ENCODE data around the gene WDR41. TPM values are rescaled to one million over a fixed set of nuclear protein-coding genes. Genes with fewer than 3 reads are reported as not detected.

WDR41 gene
- polyA plus RNA-seq, 2 of the 4 experiments (the other 2 are of a cell fraction) = 62.1 to 88.5 TPM

DNA sequence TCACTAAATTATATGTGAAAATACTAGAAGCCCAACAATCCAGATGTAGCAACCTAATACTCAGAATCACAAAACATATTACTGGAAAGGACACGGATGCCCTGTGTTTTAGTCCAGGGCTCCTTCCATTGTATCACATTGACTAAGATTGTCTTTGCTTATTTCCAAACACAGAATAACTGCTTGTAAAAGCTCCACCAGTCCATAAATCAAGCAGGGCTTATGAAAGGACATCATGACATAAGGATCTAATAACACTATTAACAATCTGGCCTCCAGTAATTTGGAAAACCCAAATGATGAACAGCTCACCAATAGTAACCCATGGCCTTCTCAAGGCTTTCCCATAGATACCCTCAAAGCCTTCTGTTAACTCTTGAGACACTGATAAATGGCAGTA, 39.8 kb downstream of the WDR41 start:
- Histone ChIP-seq H3K4me1 (no peaks in the 10 kb centered on the region), H3K9me3 (no peaks in the 10 kb centered on the region), H3K4me3 (no peak overlapping the region), H3K27ac (no peak overlapping the region), H3K4me2 (no peak overlapping the region)
- FAIRE-seq (no peak), ATAC-seq (no peak), DNase-seq (ENCODE audit: low read depth in 1 of 2, low spot score in 1 of 2) (no peak)
- POLR2A ChIA-PET = no interaction called here
- WGBS (ENCODE audit: missing lambda C conversion rate) = 94% methylated on average over 1 of the region's 1 CpG
- TF ChIP-seq CEBPB (IDR thresholded peaks at IDR 0.05) (no peak), RAD21 (conservative IDR thresholded peaks at IDR 0.05 in 1 of 2, IDR thresholded peaks at IDR 0.05 in 1 of 2) (no peak), CHD2 (IDR thresholded peaks at IDR 0.05; ENCODE audit: low read length, partially characterized antibody) (no peak), HOXA7 (CRISPR knock-in tag; IDR thresholded peaks at IDR 0.05) (no peak)
- TF ChIP-seq, protein P1, sequence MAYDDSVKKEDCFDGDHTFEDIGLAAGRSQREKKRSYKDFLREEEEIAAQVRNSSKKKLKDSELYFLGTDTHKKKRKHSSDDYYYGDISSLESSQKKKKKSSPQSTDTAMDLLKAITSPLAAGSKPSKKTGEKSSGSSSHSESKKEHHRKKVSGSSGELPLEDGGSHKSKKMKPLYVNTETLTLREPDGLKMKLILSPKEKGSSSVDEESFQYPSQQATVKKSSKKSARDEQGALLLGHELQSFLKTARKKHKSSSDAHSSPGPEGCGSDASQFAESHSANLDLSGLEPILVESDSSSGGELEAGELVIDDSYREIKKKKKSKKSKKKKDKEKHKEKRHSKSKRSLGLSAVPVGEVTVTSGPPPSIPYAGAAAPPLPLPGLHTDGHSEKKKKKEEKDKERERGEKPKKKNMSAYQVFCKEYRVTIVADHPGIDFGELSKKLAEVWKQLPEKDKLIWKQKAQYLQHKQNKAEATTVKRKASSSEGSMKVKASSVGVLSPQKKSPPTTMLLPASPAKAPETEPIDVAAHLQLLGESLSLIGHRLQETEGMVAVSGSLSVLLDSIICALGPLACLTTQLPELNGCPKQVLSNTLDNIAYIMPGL (CRISPR knock-in tag; IDR thresholded peaks at IDR 0.05; ENCODE audit: borderline replicate concordance) = no peak
- TF ChIP-seq, protein P2, sequence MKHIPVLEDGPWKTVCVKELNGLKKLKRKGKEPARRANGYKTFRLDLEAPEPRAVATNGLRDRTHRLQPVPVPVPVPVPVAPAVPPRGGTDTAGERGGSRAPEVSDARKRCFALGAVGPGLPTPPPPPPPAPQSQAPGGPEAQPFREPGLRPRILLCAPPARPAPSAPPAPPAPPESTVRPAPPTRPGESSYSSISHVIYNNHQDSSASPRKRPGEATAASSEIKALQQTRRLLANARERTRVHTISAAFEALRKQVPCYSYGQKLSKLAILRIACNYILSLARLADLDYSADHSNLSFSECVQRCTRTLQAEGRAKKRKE (CRISPR knock-in tag; IDR thresholded peaks at IDR 0.05; ENCODE audit: low read depth) = no peak
- CTCF ChIA-PET = interaction anchor here (1.0 kb wide), 1 partner anchor 40 kb away, joined by 5 read pairs; the partner anchor contains the start of gene WDR41

DNA sequence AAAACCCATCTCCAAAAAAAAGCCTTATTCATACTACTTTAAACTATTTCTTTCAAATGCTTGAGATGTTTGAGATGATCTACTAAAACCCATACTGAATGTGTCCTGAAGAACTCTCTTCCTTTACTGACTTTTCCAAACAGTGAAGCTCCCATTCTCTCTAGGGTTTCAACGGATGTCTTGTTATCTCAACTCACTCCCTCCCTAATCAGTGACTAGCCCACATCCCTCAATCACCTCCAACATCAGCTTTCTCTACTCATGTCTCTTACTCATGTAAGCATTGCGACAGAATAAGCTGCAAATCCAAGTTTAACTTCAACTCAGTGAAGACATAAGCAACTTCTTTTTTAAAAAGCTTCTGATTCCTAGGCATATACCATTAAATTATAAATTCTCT, 42.1 kb downstream of the WDR41 start:
- ChIA-PET POLR2A (no interaction called here), CTCF (interaction anchor here (1.4 to 1.8 kb wide), 2 partner anchors 13 to 43 kb away, joined by 3 to 5 read pairs; no protein-coding TSS in a partner anchor)
- no peak overlapping the region for H3K27ac ChIP-seq
- H3K4me3 ChIP-seq = no peak overlapping the region
- WGBS (ENCODE audit: missing lambda C conversion rate) = 80% methylated on average over 1 of the region's 2 CpGs
- no peak overlapping the region for H3K4me2 ChIP-seq
- no peaks in the 10 kb centered on the region for H3K4me1 ChIP-seq
- H3K9me3 ChIP-seq = no peaks in the 10 kb centered on the region
- no peak for DNase-seq (ENCODE audit: low read depth in 1 of 2, low spot score in 1 of 2)
- TF ChIP-seq TP53 (CRISPR knock-in tag; IDR thresholded peaks at IDR 0.05) = no peak
- TF ChIP-seq RNF2 (IDR thresholded peaks at IDR 0.05; ENCODE audit: borderline replicate concordance, low read depth) = no peak
- no peak for TF ChIP-seq FOXS1 (CRISPR knock-in tag; IDR thresholded peaks at IDR 0.05)
- no peak for TF ChIP-seq SMC3 (IDR thresholded peaks at IDR 0.05)
- TF ChIP-seq CHD2 (IDR thresholded peaks at IDR 0.05; ENCODE audit: low read length, partially characterized antibody) = no peak
- no peak for TF ChIP-seq GATA3 (IDR thresholded peaks at IDR 0.05; ENCODE audit: borderline replicate concordance)
- no peak for TF ChIP-seq CBX2 (IDR thresholded peaks at IDR 0.05; ENCODE audit: borderline replicate concordance, low read depth)
- no peak for TF ChIP-seq ZFP36 (IDR thresholded peaks at IDR 0.05; ENCODE audit: borderline replicate concordance, partially characterized antibody)
- no peak for TF ChIP-seq JUNB (IDR thresholded peaks at IDR 0.05)
- TF ChIP-seq ESRRA (IDR thresholded peaks at IDR 0.05; ENCODE audit: borderline replicate concordance, low read length) = no peak
- TF ChIP-seq RAD21 (conservative IDR thresholded peaks at IDR 0.05 in 1 of 2, IDR thresholded peaks at IDR 0.05 in 1 of 2) = no peak
- no peak for TF ChIP-seq EP300 (IDR thresholded peaks at IDR 0.05)
- no peak for TF ChIP-seq MYC (IDR thresholded peaks at IDR 0.05; ENCODE audit: borderline replicate concordance, low read length)
- TF ChIP-seq EHF (CRISPR knock-in tag; IDR thresholded peaks at IDR 0.05) = no peak
- no peak for TF ChIP-seq HOXA7 (CRISPR knock-in tag; IDR thresholded peaks at IDR 0.05)
- TF ChIP-seq, protein P2 (CRISPR knock-in tag; IDR thresholded peaks at IDR 0.05; ENCODE audit: low read depth) = no peak
- no peak for TF ChIP-seq KDM5A (IDR thresholded peaks at IDR 0.05)
- no peak for TF ChIP-seq TFCP2L1 (CRISPR knock-in tag; IDR thresholded peaks at IDR 0.05)
- no peak for TF ChIP-seq MAZ (IDR thresholded peaks at IDR 0.05; ENCODE audit: borderline replicate concordance, low read depth, low read length)
- no peak for FAIRE-seq
- ATAC-seq = no peak
